Panc1 (cell line): ENCODE data around the gene RIPOR3. TPM values are rescaled to one million over a fixed set of nuclear protein-coding genes. Genes with fewer than 3 reads are reported as not detected.

Source experiments
- ATAC-seq: fragments of 200-7000 bp; cut with Tn5 transposase; 2 replicates; pipeline ENCODE4 v1.9.1; 2020; ENCODE audit warnings: mild to moderate bottlenecking, moderate library complexity
- BruUV-seq: library from RNA; stranded (reverse); fragments of 400-500 nt; replicated peaks from 2 replicates; lab custom pipeline; 2021; lab: Mats Ljungman, UMichigan
- CTCF ChIA-PET: fragments of 300-600 bp; sonication (Branson Sonifier 250); formaldehyde crosslinking; loops from one replicate; lab custom pipeline; 2022; ENCODE audit warnings: antibody characterized with exemption; lab: Charles Lee
- POLR2A ChIA-PET: fragments of 300-600 bp; sonication (Branson Sonifier 250); formaldehyde crosslinking; loops from one replicate; lab custom pipeline; 2022; ENCODE audit warnings: antibody characterized with exemption; lab: Charles Lee
- DNase-seq: peaks from one replicate; pipeline ENCODE4 v3.0.0-alpha.2; 2010; ENCODE audit warnings: low read depth, low spot score
- H3K27ac ChIP-seq: 2 replicates; pipeline ENCODE4 v1.5.1; 2011; ENCODE audit warnings: mild to moderate bottlenecking, low read length, inconsistent platforms
- H3K27me3 ChIP-seq: fragments of 200-500 bp; sonication (Bioruptor generic); 2 replicates; pipeline ENCODE4 v1.6.0; 2014; ENCODE audit warnings: low read length, inconsistent platforms; ENCODE audit not compliant: control insufficient read depth, insufficient read depth
- H3K36me3 ChIP-seq: fragments of 200-500 bp; sonication (Bioruptor generic); 2 replicates; pipeline ENCODE4 v1.5.1; 2014; ENCODE audit warnings: inconsistent platforms, mild to moderate bottlenecking, low read length, moderate library complexity; ENCODE audit not compliant: control insufficient read depth, insufficient read depth
- H3K4me1 ChIP-seq: 2 replicates; pipeline ENCODE4 v1.5.1; 2011; ENCODE audit warnings: inconsistent platforms, mild to moderate bottlenecking, low read length, moderate library complexity; ENCODE audit not compliant: control insufficient read depth, insufficient read depth
- H3K4me3 ChIP-seq, 2 experiments: 2 replicates each; pipeline ENCODE4 v1.5.1; 2011 to 2012; ENCODE audit warnings: low read depth in 2 of 2, low read length in 2 of 2, mild to moderate bottlenecking in 2 of 2, inconsistent platforms in 1 of 2, moderate library complexity in 1 of 2
- H3K9me3 ChIP-seq: fragments of 200-500 bp; sonication (Bioruptor generic); 2 replicates; pipeline ENCODE4 v1.5.1; 2014; ENCODE audit warnings: low read depth, mild to moderate bottlenecking, inconsistent platforms, low read length, moderate library complexity; ENCODE audit not compliant: control insufficient read depth, insufficient read depth
- POLR2AphosphoS5 ChIP-seq: IDR thresholded peaks from 2 replicates; pipeline ENCODE4 v1.6.1; 2012; ENCODE audit warnings: mild to moderate bottlenecking, low read depth, low read length, moderate library complexity
- REST ChIP-seq, 2 experiments: IDR thresholded peaks; 2 replicates each; pipeline ENCODE4 v1.6.1; 2011 to 2012; ENCODE audit warnings: low read depth in 2 of 2, control low read depth in 1 of 2, low read length in 1 of 2, mild to moderate bottlenecking in 1 of 2, moderate library complexity in 1 of 2; ENCODE audit not compliant: insufficient read depth in 1 of 2
- SIN3A ChIP-seq: IDR thresholded peaks from 2 replicates; pipeline ENCODE4 v1.6.1; 2012; ENCODE audit warnings: low read depth, mild to moderate bottlenecking, low read length, moderate library complexity, borderline replicate concordance; ENCODE audit not compliant: insufficient read depth
- TCF7L2 ChIP-seq: IDR thresholded peaks from 2 replicates; pipeline ENCODE4 v1.6.1; 2011; ENCODE audit warnings: mild to moderate bottlenecking, low read depth, low read length, inconsistent platforms
- in situ Hi-C: cut with HindIII; loops from 2 replicates; pipeline ENCODE4 v1.10.0; 2016; ENCODE audit warnings: low sequenced_read_pairs, low pct_unique_long_range_greater_than_20kb
- intact Hi-C: fragments of 100-400 bp; cut with micrococcal nuclease; formaldehyde crosslinking; loops from one replicate; pipeline ENCODE4 v1.10.0; 2022; ENCODE audit not compliant: unreplicated experiment
- total RNA-seq: library from RNA; stranded (reverse); gene quantifications from one replicate; pipeline ENCODE4 v1.2.1, GENCODE V29; 2021; ENCODE audit not compliant: unreplicated experiment
- TF ChIP-seq, protein P1 (sequence below): fragments of 450-650 bp; IDR thresholded peaks from 2 replicates; pipeline ENCODE4 v1.5.1; 2017; ENCODE audit warnings: mild to moderate bottlenecking

Gene RIPOR3
- total RNA-seq, 1 experiment from 2014 or later, result 92.5 TPM

GRCh38 chr20:50618537-50618936 is 72.8 kb downstream of the RIPOR3 start:
- ChIA-PET CTCF (no interaction called here), POLR2A (interaction anchor here (0.7 kb wide), 1 partner anchor 77 kb away, joined by 7 read pairs; no protein-coding TSS in a partner anchor)
- no peak for DNase-seq
- no TSS peak for BruUV-seq
- H3K4me3 ChIP-seq, result no peak overlapping the region
- no peaks in the 10 kb centered on the region for H3K9me3 ChIP-seq
- no peaks in the 10 kb centered on the region for H3K36me3 ChIP-seq
- H3K27ac ChIP-seq, result peak overlapping the region; percentile 62
- 0 out of 2 replicates have a peak, but pooled peaks cover 7% of the 10 kb centered on the region for H3K4me1 ChIP-seq
- no peak for TF ChIP-seq TCF7L2
- TF ChIP-seq, protein P1, sequence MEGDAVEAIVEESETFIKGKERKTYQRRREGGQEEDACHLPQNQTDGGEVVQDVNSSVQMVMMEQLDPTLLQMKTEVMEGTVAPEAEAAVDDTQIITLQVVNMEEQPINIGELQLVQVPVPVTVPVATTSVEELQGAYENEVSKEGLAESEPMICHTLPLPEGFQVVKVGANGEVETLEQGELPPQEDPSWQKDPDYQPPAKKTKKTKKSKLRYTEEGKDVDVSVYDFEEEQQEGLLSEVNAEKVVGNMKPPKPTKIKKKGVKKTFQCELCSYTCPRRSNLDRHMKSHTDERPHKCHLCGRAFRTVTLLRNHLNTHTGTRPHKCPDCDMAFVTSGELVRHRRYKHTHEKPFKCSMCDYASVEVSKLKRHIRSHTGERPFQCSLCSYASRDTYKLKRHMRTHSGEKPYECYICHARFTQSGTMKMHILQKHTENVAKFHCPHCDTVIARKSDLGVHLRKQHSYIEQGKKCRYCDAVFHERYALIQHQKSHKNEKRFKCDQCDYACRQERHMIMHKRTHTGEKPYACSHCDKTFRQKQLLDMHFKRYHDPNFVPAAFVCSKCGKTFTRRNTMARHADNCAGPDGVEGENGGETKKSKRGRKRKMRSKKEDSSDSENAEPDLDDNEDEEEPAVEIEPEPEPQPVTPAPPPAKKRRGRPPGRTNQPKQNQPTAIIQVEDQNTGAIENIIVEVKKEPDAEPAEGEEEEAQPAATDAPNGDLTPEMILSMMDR, result no peak
- TF ChIP-seq SIN3A, result no peak
- no peak for TF ChIP-seq POLR2AphosphoS5
- no peak for TF ChIP-seq REST (IDR thresholded peaks at IDR 0.05; ENCODE audit: insufficient read depth in 1 of 2, low read depth in 2 of 2, low read length in 1 of 2)
- in situ Hi-C loops (no loop called here), intact Hi-C loops (no loop called here)
- no peak for ATAC-seq
- H3K27me3 ChIP-seq, result no peaks in the 10 kb centered on the region

GRCh38 chr20:50617022-50617421 is 74.3 kb downstream of the RIPOR3 start:
- POLR2A ChIA-PET, result no interaction called here
- in situ Hi-C loops, result no loop called here
- intact Hi-C loops, result no loop called here

More at GRCh38 chr20:50617022-50617421, 74.3 kb downstream of the RIPOR3 start:
- Histone ChIP-seq H3K4me1 (0 out of 2 replicates have a peak, but pooled peaks cover 7% of the 10 kb centered on the region), H3K4me3 (no peak overlapping the region), H3K36me3 (peaks cover 4% of the 10 kb centered on the region; the same call in 1 of the 2 replicates), H3K9me3 (no peaks in the 10 kb centered on the region), H3K27ac (no peak overlapping the region), H3K27me3 (no peaks in the 10 kb centered on the region)
- CTCF ChIA-PET, result interaction anchor here (0.5 kb wide), 1 partner anchor 1104 kb away, joined by 4 read pairs; no protein-coding TSS in a partner anchor
- DNase-seq (no peak), ATAC-seq (no peak)
- TF ChIP-seq SIN3A (no peak), TCF7L2 (no peak), POLR2AphosphoS5 (no peak)
- TF ChIP-seq, protein P1, result no peak
- no TSS peak for BruUV-seq
